CD4-positive, alpha-beta memory T cell (primary cell): ENCODE results near the gene CCDC146. TPM values are rescaled to one million over a fixed set of nuclear protein-coding genes. Genes with fewer than 3 reads are reported as not detected.
"Not testable (repeated sequence)": the region's sequence is repeated elsewhere in the genome, so short reads cannot be mapped to it uniquely, and the experiment has no call there.

ENCODE experiments used
- CTCF ChIA-PET: fragments of 350-600 bp; sonication (Branson Sonifier 250); formaldehyde crosslinking; loops from one replicate; lab custom pipeline; 2021; ENCODE audit warnings: inconsistent platforms; ENCODE audit not compliant: partially characterized antibody; lab: Charles Lee
- POLR2A ChIA-PET: fragments of 350-600 bp; sonication (Branson Sonifier 250); formaldehyde crosslinking; loops from one replicate; lab custom pipeline; 2021; ENCODE audit not compliant: partially characterized antibody; lab: Charles Lee
- DNase-seq, 5 donors: peaks; one replicate each; pipeline versions ENCODE4 v3.0.0 to v3.0.0-alpha.2; 2020 to 2022; ENCODE audit warnings: mixed read lengths in 1 of 5
- H3K27ac ChIP-seq: one replicate; pipeline ENCODE4 v1.7.0; 2013; ENCODE audit warnings: low read depth, low read length
- H3K27me3 ChIP-seq: 2 replicates; pipeline ENCODE4 v1.7.0; 2013; ENCODE audit warnings: mild to moderate bottlenecking, low read length, moderate library complexity; ENCODE audit not compliant: insufficient read depth
- H3K36me3 ChIP-seq: 2 replicates; pipeline ENCODE4 v1.7.0; 2013; ENCODE audit warnings: mild to moderate bottlenecking, low read length, moderate library complexity; ENCODE audit not compliant: insufficient read depth
- H3K4me1 ChIP-seq: 2 replicates; pipeline ENCODE4 v1.7.0; 2013; ENCODE audit warnings: mild to moderate bottlenecking, low read length, moderate library complexity; ENCODE audit not compliant: insufficient read depth
- H3K4me3 ChIP-seq, 2 donors: one replicate each; pipeline ENCODE4 v1.7.0; 2013; ENCODE audit warnings: low read length in 2 of 2, mild to moderate bottlenecking in 1 of 2
- H3K9me3 ChIP-seq, 2 donors: one replicate each; pipeline ENCODE4 v1.7.0; 2013; ENCODE audit warnings: low read length in 2 of 2, control low read depth in 1 of 2; ENCODE audit not compliant: control insufficient read depth in 1 of 2
- H3K27ac Mint-ChIP-seq, 7 donors: one replicate each; pipeline ENCODE4 v1.8.0; 2020 to 2021; ENCODE audit warnings: mixed read lengths in 7 of 7, mild to moderate bottlenecking in 6 of 7, inconsistent platforms in 3 of 7, moderate library complexity in 3 of 7
- H3K27me3 Mint-ChIP-seq, 2 donors: one replicate each; pipeline ENCODE4 v1.8.0; 2020 to 2021; ENCODE audit warnings: mixed read lengths in 2 of 2
- H3K36me3 Mint-ChIP-seq, 2 donors: one replicate each; pipeline ENCODE4 v1.8.0; 2020 to 2021; ENCODE audit warnings: mixed read lengths in 2 of 2, inconsistent platforms in 1 of 2, mild to moderate bottlenecking in 1 of 2
- H3K4me1 Mint-ChIP-seq, 4 donors: one replicate each; pipeline ENCODE4 v1.8.0; 2020 to 2021; ENCODE audit warnings: mixed read lengths in 4 of 4, mild to moderate bottlenecking in 1 of 4
- H3K4me3 Mint-ChIP-seq, 8 donors: one replicate each; pipeline ENCODE4 v1.8.0; 2020 to 2021; ENCODE audit warnings: mixed read lengths in 8 of 8, mild to moderate bottlenecking in 7 of 8, moderate library complexity in 6 of 8, inconsistent platforms in 3 of 8
- H3K9me3 Mint-ChIP-seq, 8 donors: one replicate each; pipeline ENCODE4 v1.8.0; 2020 to 2021; ENCODE audit warnings: mixed read lengths in 8 of 8, mild to moderate bottlenecking in 5 of 8, inconsistent platforms in 3 of 8, moderate library complexity in 1 of 8
- intact Hi-C: fragments of 100-400 bp; cut with micrococcal nuclease; formaldehyde crosslinking; loops from one replicate; pipeline ENCODE4 v1.15.1; 2023
- polyA plus RNA-seq, 2 donors: library from polyadenylated mRNA; unstranded; fragments of 300-500 nt; fragmentation: Illumina TruSeq; gene quantifications; one replicate each; pipeline ENCODE4 v1.2.3, GENCODE V29; 2021
- total RNA-seq, 2 experiments: library from RNA; stranded (reverse); gene quantifications; one replicate each; pipeline ENCODE4 v1.2.3, GENCODE V29; 2021

Gene CCDC146
- total and polyA plus RNA-seq, 4 experiments from 2014 or later, result 2.5 to 16.0 (median 9.1) TPM

DNA sequence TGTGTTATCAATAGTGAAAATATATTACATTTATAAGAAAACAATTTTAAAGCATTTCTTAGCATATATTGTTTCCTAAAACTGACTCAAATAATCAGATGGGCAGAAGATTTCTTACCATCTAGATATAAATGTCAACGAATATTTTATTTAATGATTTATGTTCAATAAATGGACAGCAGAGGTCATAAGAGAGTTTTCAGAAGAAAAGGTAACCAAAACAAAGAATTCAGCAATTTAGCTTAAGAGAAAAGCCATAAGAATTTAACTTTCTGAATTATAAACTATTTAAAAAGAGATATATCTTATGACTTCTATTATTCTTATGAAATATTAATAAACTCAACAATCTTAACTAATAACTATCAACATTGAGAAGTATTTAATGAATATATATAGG is 3.1 kb downstream of the CCDC146 start:
- DNase-seq, result peak in 3 of 5 donors; percentile 17 to 27 (median 21)
- CTCF ChIA-PET, result interaction anchor here (0.9 to 2.2 kb wide), 3 partner anchors 122 to 206 kb away, joined by 4 to 21 read pairs (median 12); no protein-coding TSS in a partner anchor
- not testable (repeated sequence) for H3K36me3 Mint-ChIP-seq, H3K4me3 ChIP-seq, H3K9me3 ChIP-seq, H3K4me3 Mint-ChIP-seq, H3K27ac ChIP-seq, H3K27me3 ChIP-seq, H3K27me3 Mint-ChIP-seq, H3K27ac Mint-ChIP-seq, H3K36me3 ChIP-seq, H3K9me3 Mint-ChIP-seq
- intact Hi-C loops, result loop anchor here (2.0 to 10.0 kb wide), 2 partner anchors 207 to 409 kb away; partner anchors contain the start of gene PTPN12
- peaks cover 8 to 16% (median 12%) of the 10 kb centered on the region in 4 donors for H3K4me1 Mint-ChIP-seq
- POLR2A ChIA-PET, result interaction anchor here (1.3 kb wide), 1 partner anchor 122 kb away, joined by 6 read pairs; no protein-coding TSS in a partner anchor
- H3K4me1 ChIP-seq, result peaks cover 10% of the 10 kb centered on the region

DNA sequence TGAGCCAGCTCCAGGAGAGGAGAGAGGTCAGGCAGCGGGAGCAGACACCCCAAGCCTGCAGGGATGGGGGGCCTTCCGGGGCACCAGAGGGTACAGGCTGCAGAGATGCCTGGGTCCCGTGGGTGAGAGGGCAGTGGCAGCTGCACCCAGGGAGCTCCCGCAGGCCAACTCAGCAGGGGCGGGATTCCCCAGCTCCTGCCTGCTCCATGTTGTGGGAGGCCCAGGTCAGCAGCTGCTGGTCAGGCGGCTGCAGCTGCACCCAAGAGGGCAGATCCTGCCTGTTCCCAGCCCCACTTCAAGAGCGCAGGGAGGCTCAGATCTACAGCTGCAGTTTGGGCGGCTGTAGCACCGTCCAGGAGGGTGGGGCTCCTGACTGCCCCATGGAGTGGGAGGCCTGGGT is 4.6 kb downstream of the CCDC146 start:
- H3K36me3 Mint-ChIP-seq, H3K4me1 Mint-ChIP-seq, H3K4me3 Mint-ChIP-seq, H3K9me3 ChIP-seq, H3K36me3 ChIP-seq, H3K4me1 ChIP-seq, H3K27me3 Mint-ChIP-seq, H3K9me3 Mint-ChIP-seq, H3K27me3 ChIP-seq, H3K27ac ChIP-seq, DNase-seq, H3K4me3 ChIP-seq, POLR2A ChIA-PET, H3K27ac Mint-ChIP-seq: not testable (repeated sequence)
- CTCF ChIA-PET, result interaction anchor here (2.2 kb wide), 1 partner anchor 120 kb away, joined by 12 read pairs; no protein-coding TSS in a partner anchor
- intact Hi-C loops, result loop anchor here (10.0 kb wide), 1 partner anchor 408 kb away; the partner anchor contains the start of gene PTPN12

DNA sequence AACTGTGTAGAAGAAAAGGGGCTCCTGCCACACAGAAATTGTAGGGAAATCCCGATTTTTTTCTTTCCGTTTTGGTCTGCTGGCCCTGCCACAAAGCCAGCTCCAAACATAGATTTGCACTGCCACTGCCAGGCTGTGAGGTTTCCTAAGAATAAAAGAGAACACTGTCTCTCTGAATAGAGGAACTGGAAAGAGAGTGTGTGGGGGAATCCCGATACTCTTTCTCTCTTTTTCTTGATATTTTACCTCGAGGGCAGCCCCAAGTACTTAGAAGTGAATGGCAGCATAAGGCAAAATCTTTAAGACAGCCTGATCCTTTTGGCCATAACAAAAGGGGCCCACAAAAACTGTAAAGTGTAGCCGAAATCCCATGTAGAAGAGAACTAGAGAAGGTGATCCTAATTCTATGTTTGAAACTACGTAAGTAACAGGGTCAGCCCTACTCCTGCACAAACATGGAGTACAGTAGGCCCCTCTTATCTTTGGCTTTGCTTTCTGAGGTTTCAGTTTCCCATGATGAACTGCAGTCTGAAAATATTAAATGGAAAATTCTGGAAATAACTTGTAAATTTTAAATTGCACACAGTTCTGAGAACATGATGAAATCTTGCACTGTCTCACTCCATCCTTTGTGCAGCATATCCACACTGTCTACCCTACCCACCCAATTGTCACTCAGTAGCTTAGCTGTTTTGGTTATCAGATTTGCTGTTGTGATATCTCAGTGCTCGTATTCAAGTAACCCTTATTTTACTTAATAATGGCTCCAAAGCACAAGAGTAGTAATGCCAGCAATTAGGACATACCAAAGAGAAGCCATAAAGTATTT is 6.4 kb downstream of the CCDC146 start:
- H3K27ac ChIP-seq, H3K27ac Mint-ChIP-seq, DNase-seq, H3K9me3 ChIP-seq, CTCF ChIA-PET, H3K27me3 Mint-ChIP-seq, POLR2A ChIA-PET, H3K9me3 Mint-ChIP-seq, H3K4me1 Mint-ChIP-seq, H3K36me3 Mint-ChIP-seq, H3K4me1 ChIP-seq, H3K27me3 ChIP-seq, H3K4me3 ChIP-seq, H3K36me3 ChIP-seq, H3K4me3 Mint-ChIP-seq: not testable (repeated sequence)
- intact Hi-C loops, result loop anchor here (2.0 to 10.0 kb wide), 2 partner anchors 70 to 406 kb away; partner anchors contain the start of genes FGL2 and PTPN12

DNA sequence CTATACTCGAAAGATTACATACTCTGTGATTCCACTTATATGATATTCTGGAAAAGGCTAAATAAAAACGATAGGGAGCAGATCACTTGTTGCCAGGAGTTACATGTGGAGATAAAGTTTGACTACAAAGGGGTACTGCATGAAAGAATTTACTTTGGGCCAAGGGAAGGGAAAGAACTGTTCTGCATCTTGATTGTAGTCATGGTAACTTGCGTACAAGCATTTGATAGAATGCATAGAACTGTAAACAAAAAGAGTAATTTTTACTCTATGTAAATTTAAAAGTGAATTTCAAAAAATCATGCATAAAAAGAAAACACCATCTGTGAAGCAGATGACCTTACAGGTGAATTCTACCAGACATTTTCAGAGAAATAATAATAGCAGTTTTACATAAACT is 9.4 kb downstream of the CCDC146 start:
- DNase-seq, H3K4me3 Mint-ChIP-seq, H3K27me3 Mint-ChIP-seq, CTCF ChIA-PET, H3K4me1 ChIP-seq, POLR2A ChIA-PET, intact Hi-C loops, H3K27me3 ChIP-seq, H3K9me3 ChIP-seq, H3K4me3 ChIP-seq, H3K27ac Mint-ChIP-seq, H3K36me3 ChIP-seq, H3K36me3 Mint-ChIP-seq, H3K27ac ChIP-seq, H3K4me1 Mint-ChIP-seq, H3K9me3 Mint-ChIP-seq: not testable (repeated sequence)

DNA sequence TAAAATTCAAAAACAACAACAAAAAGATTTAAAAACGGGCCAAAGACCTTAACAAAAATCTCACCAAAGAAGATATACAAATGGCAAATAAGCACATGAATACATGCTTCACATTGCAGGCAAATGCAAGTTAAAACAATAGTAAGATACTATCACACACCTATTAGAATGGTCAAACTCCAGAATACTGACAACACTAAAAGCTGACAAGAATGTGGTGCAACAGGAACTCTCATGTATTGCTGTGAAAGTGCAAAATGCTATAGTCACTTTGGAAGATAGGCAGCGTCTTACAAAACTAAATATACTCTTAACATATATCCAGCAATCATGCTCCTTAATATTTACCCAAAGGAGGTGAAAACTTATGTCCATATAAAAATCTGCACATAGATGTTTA is 16.3 kb downstream of the CCDC146 start:
- H3K27me3 Mint-ChIP-seq, H3K4me3 Mint-ChIP-seq, H3K4me1 ChIP-seq, DNase-seq, H3K9me3 ChIP-seq, H3K36me3 Mint-ChIP-seq, H3K4me3 ChIP-seq, intact Hi-C loops, H3K27ac ChIP-seq, H3K27ac Mint-ChIP-seq, H3K4me1 Mint-ChIP-seq, H3K36me3 ChIP-seq, H3K27me3 ChIP-seq, POLR2A ChIA-PET: not testable (repeated sequence)
- CTCF ChIA-PET, result interaction anchor here (0.7 kb wide), 1 partner anchor 131 kb away, joined by 3 read pairs; no protein-coding TSS in a partner anchor
- peaks cover 0 to 13% (median 4%) of the 10 kb centered on the region in 8 donors for H3K9me3 Mint-ChIP-seq

DNA sequence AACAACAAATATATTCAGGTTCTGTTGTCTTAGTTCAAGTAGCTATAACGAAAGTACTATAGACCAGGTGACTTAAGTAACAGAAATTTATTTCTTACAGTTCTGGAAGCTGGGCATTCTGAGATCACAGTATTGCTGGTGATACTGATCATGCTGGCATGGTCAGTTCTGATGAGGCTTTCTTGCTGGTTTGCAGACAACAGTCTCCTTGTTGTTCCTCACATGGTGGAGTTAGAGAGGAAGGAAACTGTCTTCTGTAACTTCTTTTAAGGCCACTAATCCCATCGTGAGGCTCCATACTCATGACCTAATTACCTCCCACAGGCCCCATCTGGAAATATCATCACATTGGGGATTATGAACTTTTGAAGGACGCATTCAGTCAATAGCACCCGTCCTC is 17.9 kb downstream of the CCDC146 start:
- H3K9me3 ChIP-seq, H3K4me3 ChIP-seq, H3K27me3 Mint-ChIP-seq, H3K27me3 ChIP-seq, POLR2A ChIA-PET, H3K36me3 ChIP-seq, H3K4me1 ChIP-seq, H3K4me3 Mint-ChIP-seq, H3K4me1 Mint-ChIP-seq, intact Hi-C loops, H3K27ac Mint-ChIP-seq, CTCF ChIA-PET, DNase-seq, H3K27ac ChIP-seq, H3K36me3 Mint-ChIP-seq: not testable (repeated sequence)
- peaks cover 0 to 26% (median 13%) of the 10 kb centered on the region in 8 donors for H3K9me3 Mint-ChIP-seq

DNA sequence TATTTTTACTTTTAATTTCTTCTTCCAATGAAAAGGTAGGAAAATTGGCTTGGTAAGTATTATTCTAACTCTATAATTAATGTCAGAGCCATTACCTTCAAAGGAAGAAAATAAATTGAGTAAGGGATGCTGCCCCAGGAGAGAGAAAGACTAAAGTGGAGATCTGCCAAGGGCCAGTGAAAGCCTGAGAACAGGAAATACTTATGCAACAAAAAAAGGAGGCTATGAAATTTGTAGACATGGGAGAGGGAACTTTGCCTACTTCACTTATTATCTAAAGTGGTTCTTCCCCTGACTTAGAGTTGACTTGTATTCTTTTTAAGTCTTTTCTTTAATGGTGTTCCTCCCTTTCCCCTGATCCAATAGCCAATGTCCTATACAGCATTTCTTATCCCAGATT is 29.8 kb downstream of the CCDC146 start:
- H3K4me1 ChIP-seq, H3K9me3 Mint-ChIP-seq, H3K27ac ChIP-seq, H3K27me3 Mint-ChIP-seq, H3K4me3 Mint-ChIP-seq, H3K4me1 Mint-ChIP-seq, H3K27me3 ChIP-seq, H3K36me3 Mint-ChIP-seq, POLR2A ChIA-PET, DNase-seq, intact Hi-C loops, H3K9me3 ChIP-seq, H3K36me3 ChIP-seq, CTCF ChIA-PET, H3K4me3 ChIP-seq, H3K27ac Mint-ChIP-seq: not testable (repeated sequence)
